Hepatocyte (in vitro differentiated cells): ENCODE data around the gene MBD3L2B.
"Not testable (repeated sequence)": the region's sequence is repeated elsewhere in the genome, so short reads cannot be mapped to it uniquely, and the experiment has no call there.

Source experiments
- CTCF ChIP-seq: fragments of 200-600 bp; sonication (generic); IDR thresholded peaks from 2 replicates; pipeline ENCODE4 v1.5.1; 2016; ENCODE audit warnings: antibody characterized with exemption, mild to moderate bottlenecking; ENCODE audit not compliant: poor library complexity
- EZH2 ChIP-seq: fragments of 200-600 bp; sonication (generic); IDR thresholded peaks from 2 replicates; pipeline ENCODE4 v1.6.1; 2016; ENCODE audit warnings: antibody characterized with exemption, mild to moderate bottlenecking, borderline replicate concordance
- EZH2phosphoT487 ChIP-seq: fragments of 200-600 bp; sonication (generic); IDR thresholded peaks from one replicate; pipeline ENCODE4 v1.6.1; 2018; ENCODE audit warnings: antibody characterized with exemption, mild to moderate bottlenecking, low read depth, moderate library complexity; ENCODE audit not compliant: unreplicated experiment, severe bottlenecking

GRCh38 chr19:7030278-7030677, 9.0 kb upstream of the MBD3L2B start, which contains the start of gene MBD3L5:
- not testable (repeated sequence) for TF ChIP-seq CTCF, EZH2, EZH2phosphoT487
